Measurements from ENCODE around the gene SEMA3B.
"Not testable (repeated sequence)": the region's sequence is repeated elsewhere in the genome, so short reads cannot be mapped to it uniquely, and the experiment has no call there.

SEMA3B gene

DNA sequence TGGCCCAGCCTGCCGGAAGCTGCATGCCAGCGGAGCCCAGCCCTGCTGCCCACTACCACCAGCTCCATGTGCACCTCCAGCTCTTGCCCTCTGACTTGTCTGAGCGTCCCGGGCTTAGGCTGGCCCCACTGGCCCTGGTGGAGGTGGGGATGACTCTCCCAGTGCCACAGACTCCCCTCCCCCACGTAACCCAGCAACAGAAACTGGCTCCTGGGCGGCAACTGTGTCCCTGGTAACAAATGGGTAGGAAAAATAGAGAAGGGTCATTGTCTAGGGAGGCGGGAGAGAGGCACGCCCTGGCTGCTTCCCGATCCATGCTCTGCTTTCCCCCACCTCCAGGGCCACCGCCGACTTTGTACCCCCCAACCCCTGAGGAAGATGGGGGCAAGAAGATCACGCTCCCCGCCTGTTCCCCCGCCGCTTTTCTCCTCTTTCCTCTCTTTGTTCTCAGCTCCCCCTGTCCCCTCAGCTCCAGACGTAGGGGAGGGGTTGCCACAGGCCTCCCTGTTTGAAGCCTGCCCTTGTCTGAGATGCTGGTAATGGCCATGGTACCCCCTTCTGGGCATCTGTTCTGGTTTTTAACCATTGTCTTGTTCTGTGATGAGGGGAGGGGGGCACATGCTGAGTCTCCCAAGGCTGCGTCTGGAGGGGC lies 10.8 kb upstream of the SEMA3B start:
- DNase-seq (ENCODE audit: low spot score) (no peak), FAIRE-seq (no peak)

DNA sequence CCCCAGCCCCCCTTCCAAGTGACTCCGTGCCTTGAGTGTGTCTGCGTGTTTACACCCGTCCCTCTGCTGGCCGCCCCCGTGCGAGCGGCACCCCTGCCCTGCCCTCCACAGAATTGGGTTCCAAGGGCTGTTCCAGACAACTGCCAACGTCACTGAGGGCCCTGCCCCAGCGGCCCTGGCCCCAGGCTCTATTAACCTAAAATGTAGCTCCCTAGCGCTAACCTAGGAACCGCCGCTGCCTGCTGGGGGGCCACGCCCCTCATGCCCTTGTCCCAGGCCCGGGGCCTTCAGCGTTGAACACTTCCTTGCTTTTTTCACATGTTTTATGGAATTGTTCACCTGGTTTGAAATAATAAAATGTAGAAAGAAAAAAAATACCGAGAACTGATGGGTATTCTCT lies 10.0 kb upstream of the SEMA3B start:
- FAIRE-seq (no peak), DNase-seq (ENCODE audit: low spot score) (no peak)

DNA sequence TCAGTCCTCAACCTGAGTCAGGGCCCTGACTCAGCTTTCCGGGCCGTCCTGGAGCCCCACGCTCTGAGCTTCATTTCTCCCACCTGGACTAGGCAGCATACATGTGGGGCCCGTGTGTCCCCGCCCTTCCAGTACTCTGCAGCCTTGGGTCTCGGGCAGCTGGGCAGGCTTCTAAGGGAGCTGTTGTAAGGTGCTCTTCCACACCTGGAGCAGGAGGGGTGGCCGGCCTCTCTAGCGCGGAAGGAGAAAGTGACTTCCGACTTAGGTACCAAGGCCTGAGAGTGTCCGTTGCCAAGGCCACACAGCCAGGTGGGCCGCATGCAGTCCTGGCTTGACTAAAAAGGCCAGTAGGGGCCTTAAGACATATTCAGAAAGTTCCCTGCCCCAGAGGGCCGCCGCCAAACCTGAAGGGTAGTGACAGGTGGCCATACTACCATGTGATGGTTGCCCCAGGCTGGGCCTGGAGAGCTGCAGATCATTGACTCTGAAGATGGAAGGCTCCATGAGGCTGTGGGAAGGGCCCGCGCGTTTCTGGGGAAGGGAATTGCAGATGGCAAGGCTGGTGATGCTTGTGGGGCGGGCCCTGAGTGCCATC lies 9.4 kb upstream of the SEMA3B start:
- no peak for FAIRE-seq
- DNase-seq (ENCODE audit: low spot score): no peak

DNA sequence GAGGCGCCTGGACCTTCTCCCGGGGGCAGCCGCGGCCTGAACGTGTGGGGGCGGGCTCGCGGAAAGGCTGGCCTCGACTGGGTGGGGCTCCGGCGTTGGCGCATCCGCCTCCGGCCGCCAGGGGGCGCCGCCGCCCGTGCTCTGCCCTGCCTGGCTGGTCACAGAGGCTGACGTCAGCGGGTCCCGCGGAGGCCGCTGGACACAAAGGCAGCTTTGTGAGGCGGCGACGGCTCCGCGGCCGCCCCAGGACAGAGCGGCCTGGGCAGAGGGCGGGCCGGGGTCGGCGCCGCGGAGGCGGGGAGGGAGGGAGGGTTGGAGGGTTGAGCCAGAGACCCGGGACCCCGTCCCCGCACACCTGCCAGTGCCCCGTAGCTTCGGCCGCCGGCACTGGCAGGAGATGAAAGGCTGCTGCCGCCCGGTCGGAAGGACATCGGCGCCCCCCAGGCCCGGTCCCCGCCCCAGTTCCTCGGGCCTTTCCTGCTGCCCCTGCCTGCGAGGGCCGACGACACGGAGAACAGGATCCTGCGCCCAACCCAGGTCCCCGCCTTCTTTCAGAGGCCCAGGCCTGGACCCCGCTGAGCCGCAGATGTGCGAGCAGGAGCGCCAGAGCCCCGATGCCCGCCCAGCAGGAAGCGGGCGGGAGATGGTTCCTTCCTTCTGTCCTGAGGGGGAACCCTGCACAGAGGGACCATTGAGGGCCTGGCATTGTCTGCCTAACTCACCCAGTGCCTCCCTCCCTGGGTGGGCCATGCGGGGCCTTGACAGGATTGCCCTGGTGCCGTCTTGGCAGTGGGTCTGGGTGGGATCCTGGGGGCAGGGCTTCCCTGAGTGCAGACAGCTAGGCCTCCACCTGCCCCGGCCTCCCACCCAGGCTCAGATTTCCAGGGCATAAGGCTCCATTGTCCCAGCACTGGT lies 8.7 kb upstream of the SEMA3B start:
- FAIRE-seq: no peak
- peak; percentile 74 for DNase-seq (ENCODE audit: low spot score)

DNA sequence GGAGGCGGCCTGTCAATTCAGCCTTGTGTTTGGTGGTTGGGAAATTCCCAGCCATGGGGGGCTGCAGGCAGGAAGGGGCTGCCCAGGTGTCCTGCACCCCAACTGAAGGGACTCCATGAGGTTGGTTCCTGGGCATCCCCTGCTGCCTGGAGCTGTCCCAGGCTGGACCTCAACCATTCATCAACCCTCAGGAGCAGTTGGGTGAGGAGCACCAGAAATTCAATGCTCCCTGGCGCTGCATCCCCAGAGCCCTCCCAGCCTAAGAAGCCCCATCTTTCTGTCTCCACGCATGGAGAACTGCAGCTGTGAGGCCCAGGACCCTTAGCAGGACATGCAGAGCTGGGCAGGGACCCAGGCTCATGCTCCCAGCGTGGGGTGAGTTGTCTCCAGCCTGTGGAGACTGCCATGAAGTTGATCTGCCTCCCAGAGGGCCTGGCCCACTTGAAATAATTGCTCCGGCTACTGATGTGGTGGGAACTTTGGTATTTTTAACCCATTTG lies 8.0 kb upstream of the SEMA3B start:
- FAIRE-seq (no peak), DNase-seq (ENCODE audit: low spot score) (no peak)

DNA sequence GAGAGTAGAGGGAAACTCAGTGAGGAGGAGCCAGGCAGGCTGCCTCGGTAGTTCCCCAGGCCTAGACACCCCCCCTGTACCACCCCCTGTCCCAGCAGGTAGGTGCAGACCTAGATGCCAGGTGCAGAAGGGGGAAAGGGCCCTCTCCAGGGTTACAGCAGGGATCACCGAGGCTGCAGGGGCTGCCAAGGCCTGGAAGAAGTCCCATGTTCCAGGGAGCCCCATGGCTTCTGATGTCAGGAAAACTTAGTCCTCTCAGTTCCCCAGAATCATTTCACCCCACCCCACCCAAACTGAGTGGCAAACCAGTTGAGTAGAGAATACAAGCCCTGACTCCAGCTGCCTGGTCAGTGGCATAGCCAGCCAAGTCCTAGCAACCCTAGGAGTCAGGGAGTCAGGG lies 7.4 kb upstream of the SEMA3B start:
- no peak for FAIRE-seq
- DNase-seq (ENCODE audit: low spot score): no peak

DNA sequence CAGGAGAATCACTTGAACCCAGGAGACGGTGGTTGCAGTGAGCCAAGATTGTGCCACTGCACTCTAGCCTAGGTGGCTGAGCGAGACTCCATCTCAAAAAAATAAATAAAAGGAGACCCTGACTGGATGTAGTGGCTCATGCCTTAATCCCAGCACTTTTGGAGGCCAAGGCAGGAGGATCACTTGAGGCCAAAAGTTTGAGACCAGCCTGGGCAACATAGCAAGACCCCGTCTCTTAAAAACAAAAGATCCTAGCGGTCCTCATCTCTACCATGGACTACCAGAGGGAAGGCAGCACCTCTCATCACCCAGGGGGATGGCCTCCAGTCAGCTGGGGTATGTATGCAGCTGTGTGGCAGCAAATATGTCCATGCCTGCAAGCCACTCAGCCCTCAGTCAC lies 6.7 kb upstream of the SEMA3B start:
- not testable (repeated sequence) for DNase-seq (ENCODE audit: low spot score); FAIRE-seq

DNA sequence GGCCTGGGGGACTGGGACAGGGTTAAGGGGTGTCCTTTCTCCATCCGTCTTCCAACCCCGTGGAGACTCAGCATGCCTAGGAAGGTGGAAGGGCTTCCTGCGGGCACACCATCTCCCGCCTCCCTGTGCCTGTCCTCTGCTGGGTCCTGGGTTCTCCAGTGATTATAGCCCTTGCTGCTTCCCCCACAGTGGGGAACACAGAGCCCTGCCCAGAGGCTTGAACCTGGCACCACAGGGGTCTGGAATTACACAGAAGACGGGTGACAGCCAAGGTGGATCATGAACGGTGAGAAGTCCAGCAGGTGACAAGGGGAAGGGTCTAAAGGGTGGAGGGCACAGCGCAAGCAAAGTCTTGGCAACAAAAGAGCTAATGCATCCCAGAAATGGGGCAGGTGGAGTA lies 6.2 kb upstream of the SEMA3B start:
- FAIRE-seq: no peak
- no peak for DNase-seq (ENCODE audit: low spot score)

DNA sequence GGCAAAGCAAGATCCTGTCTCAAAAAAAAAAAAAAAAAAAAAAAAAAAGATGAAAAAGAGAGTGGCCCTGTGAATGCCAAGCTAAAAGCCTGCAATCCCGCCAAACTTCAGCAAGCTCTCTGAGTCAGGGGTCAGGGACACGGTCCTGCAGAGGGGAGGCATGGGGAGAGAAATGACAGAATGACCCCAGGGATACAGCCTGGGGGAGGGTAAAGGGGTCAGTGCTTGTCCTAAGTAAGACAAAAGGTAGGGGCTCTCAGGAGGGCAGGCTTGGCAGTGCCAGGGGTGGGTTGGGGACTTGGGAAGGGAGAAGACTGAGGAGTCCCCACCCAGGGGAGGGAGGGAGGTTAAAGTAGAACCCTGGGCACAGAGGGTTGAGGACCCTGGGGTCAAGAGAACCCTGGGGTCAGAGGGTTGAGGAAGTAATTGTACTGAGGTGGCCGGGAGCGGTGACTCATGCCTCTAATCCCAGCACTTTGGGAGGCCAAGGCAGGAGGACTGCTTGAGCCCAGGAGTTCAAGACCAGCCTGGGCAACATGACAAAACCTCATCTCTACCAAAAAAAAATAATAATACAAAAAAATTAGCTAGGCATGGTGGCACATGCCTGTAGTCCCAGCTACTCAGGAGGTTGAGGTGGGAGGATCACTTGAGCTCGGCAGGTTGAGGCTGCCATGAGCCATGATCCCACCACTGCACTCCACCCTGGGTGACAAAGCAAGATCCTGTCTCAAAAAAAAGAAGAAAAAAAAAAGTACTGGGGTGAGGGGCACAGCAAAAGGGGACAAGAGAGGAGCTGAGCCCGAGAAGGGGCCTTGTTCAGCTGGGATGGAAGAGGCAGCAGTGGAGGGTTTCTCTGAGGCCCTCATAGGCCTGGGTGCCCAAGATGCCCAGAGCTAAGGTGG lies 5.2 kb upstream of the SEMA3B start:
- FAIRE-seq (no peak), DNase-seq (ENCODE audit: low spot score) (peak; percentile 12)

DNA sequence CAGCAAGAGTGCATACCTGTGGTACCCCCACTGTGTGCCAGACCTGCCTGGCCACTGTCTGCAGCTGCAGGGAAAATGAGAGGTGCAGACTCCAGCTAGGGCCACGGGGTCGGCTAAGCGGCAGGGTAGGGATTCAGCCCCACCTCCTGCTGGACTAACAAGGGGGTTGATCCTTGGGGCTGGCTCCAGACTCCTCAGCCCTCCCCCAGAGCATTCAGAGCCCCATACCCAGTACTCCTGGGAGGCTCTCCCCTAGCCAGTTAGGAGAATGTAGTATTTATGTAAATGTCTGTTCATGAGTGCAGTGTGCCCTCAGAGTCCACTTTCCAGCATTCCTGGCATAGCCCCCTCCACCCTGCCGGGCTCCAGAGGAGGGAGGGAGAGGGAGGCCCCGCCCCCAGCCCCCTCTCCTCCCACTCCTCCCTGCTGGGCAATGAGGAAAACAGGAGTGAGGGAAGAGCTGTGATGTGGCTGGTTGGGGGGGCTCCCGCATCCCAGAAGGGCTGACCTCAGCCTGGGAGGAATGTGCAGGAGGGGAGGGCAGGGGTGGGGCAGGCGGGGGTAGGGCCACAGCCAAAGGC lies 4.5 kb upstream of the SEMA3B start:
- no peak for FAIRE-seq

DNA sequence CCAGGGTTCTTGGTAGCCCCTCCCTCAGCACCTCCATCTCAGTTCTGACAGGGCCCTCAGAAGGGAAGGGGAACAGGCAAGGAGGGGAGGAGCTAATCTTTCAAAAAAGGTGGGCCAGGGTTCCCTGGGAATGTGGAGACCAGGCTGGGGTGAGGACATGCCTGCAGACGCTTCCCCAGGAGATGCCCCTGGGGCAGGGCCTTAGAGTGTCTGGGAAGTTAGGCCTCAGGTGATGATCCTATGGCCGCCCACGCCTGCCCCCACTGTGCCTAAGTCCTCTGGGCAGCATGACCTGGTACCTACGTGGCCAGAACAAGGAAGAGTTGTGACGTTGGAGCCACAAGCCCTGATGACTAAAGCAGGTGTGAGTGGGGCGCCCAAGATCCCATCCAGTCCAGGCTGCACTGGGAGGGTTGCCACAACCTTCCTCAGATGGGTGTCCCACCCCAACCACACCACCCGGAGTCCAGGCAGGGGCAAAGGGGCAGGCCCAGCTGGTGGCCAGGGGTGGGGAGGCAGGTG lies 3.9 kb upstream of the SEMA3B start:
- FAIRE-seq (no peak), DNase-seq (ENCODE audit: low spot score) (peak; percentile 40)

More for the DNA sequence above, 4.5 kb upstream of the SEMA3B start:
- peak; percentile 84 for DNase-seq (ENCODE audit: low spot score)

DNA sequence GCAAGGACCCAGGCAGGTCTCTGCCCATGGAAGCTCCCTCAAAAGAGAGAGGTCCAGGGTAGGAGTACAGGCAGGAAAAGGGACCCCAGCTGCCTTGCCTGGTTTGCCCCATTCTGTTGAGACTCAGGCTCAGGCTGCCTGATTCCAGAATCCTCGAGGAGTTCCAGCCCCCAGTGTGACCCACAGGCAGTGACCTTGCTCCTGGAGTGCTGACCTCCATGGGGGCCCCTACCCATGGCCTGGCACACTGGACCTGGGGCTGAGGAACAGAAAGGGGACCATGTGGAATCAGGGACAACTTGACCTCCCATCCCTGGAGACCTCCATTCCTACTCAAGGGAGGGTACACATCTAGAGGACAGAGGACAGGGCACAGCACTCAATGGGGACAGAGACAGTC lies 3.4 kb upstream of the SEMA3B start:
- FAIRE-seq: no peak

DNA sequence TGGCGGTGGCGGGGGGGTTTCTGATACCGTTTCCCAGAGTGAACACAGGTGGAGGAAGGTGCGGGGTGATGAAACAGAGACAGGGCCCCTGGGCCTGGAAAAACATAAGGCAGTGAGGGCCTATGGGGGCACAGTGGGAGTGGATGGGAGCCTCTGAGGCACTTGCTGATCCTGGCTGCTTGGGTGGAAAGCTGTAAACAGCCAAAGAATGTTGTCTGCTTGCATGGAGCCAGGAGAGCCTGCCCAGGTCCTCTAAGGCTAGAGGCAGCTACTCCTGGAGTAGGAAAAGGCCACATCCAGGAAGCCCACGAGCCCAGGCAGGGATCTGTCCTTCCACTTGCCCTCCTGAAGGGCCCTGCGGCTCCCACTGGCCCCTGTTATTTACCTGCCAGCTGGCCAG lies 2.9 kb upstream of the SEMA3B start:
- no peak for DNase-seq (ENCODE audit: low spot score)
- FAIRE-seq: no peak

More for the DNA sequence above, 3.4 kb upstream of the SEMA3B start:
- no peak for DNase-seq (ENCODE audit: low spot score)

DNA sequence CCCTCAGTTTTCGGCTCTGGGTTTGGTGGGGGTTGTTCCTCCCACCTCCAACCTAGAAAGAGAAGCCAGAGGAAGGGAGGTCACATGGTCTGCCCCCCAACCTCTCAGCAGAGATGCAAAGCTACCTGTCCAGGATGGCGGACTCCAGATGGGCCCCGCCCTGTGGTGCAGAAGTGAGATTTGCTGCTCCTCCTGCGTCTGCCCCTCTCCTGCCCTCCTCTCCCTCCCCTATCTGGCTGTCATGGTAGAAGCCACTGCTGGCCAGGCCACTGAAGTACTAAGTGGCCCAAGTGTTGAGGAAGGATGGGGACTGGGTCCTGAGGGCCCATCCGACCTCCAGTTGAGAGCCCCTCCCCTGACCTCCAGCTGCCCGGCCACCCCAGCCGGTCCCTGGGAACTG lies 2.1 kb upstream of the SEMA3B start:
- DNase-seq (ENCODE audit: low spot score) (no peak), FAIRE-seq (no peak)

DNA sequence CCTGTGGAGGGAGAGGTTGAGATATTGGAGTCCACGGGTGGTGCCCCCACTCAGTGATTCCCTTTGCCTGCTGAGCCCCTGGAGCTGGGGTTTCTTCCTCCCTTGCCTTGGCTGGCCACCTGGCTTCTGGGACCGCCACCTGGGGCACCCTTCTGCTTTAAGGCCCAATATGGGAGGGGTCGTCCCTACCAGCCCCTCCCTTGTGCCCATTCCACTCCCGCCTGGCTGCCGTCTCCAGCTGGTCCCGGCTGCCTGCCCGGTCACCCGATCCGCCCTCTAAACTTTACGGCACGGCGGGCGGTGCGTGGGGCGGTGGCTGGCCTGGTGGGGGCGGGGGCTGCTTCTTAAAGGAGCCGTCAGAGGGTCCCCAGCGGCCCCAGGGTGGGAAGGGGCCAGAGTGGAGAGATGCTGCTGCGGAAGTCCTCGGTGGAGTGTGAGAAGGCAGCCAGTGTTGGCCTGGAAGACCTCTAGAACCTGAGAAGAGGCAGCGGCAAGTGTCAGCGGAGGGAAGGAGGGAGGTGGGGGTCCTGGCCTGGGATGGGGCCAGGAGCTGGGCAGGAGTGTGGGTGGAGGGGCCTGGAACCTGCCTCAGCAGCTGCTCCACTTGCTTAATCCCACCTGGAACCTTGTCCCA lies 1.6 kb upstream of the SEMA3B start:
- FAIRE-seq (no peak), DNase-seq (ENCODE audit: low spot score) (no peak)

DNA sequence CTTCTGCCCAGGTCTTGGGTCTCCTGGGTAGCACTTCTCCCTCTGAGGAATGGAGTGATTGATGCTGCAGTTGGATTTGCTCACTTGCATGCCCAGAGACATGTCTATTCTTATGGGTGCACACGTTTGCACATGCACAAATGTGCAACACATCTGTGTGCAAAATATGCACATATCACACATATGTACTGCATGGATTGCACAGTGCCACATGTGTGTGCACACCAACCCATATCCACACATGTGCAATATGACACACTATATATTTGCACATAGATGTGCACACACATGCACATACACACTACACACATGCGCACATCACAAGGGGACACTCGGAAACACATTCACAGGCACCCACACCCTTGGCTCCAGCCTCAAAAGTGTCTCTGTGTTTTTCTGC lies 671 bp upstream of the SEMA3B start:
- no peak for FAIRE-seq
- no peak for DNase-seq (ENCODE audit: low spot score)

DNA sequence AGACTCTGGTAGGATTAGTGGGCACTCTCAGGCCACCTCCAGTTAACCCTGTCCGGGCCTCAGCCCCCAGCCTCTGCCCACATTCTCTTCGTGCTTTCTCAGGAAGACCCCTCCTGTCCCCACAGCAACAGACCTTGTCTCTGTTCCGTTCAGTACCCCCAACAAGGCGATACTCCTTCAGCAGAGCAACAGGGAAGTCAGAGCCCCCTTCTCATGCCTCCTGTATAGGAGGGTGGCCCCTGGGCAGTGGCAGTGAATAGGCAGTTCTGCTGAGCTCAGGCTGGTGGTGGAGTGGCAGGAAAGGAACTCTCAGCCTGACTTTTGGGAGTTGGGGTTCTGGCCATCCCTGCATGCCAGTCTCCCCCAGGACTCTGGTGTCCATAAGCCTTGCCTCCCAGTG lies 513 bp downstream of the SEMA3B start:
- DNase-seq (ENCODE audit: low spot score) (no peak), FAIRE-seq (no peak)

DNA sequence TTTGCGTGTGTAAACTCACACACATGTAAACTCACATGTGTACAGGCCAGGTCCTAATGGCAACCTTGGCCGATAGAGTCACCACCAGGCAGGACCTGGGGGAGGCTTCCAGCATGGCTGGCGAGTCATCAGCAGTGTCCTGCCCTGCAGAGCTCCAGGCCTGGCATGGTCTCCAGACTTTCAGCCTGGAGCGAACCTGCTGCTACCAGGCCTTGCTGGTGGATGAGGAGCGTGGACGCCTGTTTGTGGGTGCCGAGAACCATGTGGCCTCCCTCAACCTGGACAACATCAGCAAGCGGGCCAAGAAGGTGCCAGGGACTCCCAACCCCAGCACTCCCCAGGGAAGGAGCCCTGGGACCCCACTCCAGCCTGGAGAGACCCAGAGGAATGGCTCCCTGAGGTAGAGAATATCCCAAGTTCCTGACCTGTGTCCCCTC lies 1.0 kb downstream of the SEMA3B start:
- DNase-seq (ENCODE audit: low spot score): peak; percentile 64
- FAIRE-seq: no peak

DNA sequence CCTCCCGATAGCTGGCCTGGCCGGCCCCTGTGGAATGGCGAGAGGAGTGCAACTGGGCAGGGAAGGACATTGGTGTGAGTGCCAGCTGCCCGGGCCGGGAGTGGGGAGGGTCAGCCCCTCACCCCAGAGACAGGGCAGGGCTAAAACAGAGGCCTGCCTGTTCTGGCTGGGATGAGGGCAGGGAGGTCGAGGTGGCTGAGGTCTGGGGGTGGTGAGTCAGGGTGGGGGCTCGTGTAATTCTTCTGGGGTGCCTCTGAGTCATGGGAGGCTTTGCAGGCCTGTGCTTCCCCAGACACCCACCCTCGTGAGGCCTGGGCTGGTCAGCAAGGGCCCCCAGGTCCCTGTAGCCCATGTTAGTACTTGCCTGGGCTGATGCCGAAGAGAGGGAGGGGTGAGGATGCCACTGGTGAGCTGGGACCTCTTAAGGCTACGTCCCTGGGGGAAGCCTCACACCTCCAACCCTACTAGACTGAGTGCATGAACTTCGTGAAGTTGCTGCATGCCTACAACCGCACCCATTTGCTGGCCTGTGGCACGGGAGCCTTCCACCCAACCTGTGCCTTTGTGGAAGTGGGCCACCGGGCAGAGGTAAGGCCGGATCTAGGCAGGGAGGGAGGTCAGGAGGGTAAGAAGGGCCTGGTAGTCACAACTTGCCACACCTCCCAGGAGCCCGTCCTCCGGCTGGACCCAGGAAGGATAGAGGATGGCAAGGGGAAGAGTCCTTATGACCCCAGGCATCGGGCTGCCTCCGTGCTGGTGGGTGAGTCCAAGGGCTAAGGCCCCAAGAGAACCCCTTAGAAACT lies 1.7 kb downstream of the SEMA3B start:
- FAIRE-seq: no peak
- DNase-seq (ENCODE audit: low spot score): no peak

All from RCC 7860 (cell line).